Kidney (tissue), 14 donors: ENCODE measurements around the gene TRA2B. TPM values are rescaled to one million over a fixed set of nuclear protein-coding genes. Genes with fewer than 3 reads are reported as not detected.

Source experiments
- DNase-seq, 5 donors: peaks; one replicate each; pipeline ENCODE4 v3.0.0-alpha.2; 2013 to 2020
- FAIRE-seq: peaks from 2 replicates; lab custom pipeline; 2012; peaks lifted over from hg19 to GRCh38; lab: Jason Lieb, UNC
- H3K27ac ChIP-seq, 2 donors: one replicate each; pipeline ENCODE4 v1.7.0; 2013; ENCODE audit warnings: low read depth in 2 of 2, low read length in 2 of 2, inconsistent platforms in 1 of 2
- H3K27me3 ChIP-seq: one replicate; pipeline ENCODE4 v1.7.1; 2013; ENCODE audit warnings: low read length, inconsistent platforms; ENCODE audit not compliant: control insufficient read depth, insufficient read depth
- H3K36me3 ChIP-seq, 3 donors: one replicate each; pipeline versions ENCODE4 v1.7.0 to v1.7.1; 2013; ENCODE audit warnings: low read length in 3 of 3, control low read depth in 1 of 3, inconsistent platforms in 1 of 3; ENCODE audit not compliant: insufficient read depth in 3 of 3, control insufficient read depth in 2 of 3
- H3K4me1 ChIP-seq, 3 donors: one replicate each; pipeline versions ENCODE4 v1.7.0 to v1.7.1; 2013; ENCODE audit warnings: low read length in 3 of 3, inconsistent platforms in 1 of 3, low read depth in 1 of 3; ENCODE audit not compliant: control insufficient read depth in 2 of 3, insufficient read depth in 2 of 3
- H3K4me3 ChIP-seq, 3 donors: one replicate each; pipeline versions ENCODE4 v1.7.0 to v1.8.1; 2013; ENCODE audit warnings: low read length in 3 of 3, control low read depth in 1 of 3, inconsistent platforms in 1 of 3
- H3K9ac ChIP-seq, 3 donors: one replicate each; pipeline versions ENCODE4 v1.7.0 to v1.7.1; 2013; ENCODE audit warnings: low read length in 3 of 3, control low read depth in 1 of 3, inconsistent platforms in 1 of 3
- H3K9me3 ChIP-seq, 3 donors: one replicate each; pipeline versions ENCODE4 v1.7.0 to v1.7.1; 2013; ENCODE audit warnings: low read length in 3 of 3, control low read depth in 1 of 3, inconsistent platforms in 1 of 3; ENCODE audit not compliant: control insufficient read depth in 2 of 3, insufficient read depth in 1 of 3
- CTCF ChIP-seq: IDR thresholded peaks from 3 replicates; pipeline ENCODE4 v1.5.1; 2012; ENCODE audit warnings: mild to moderate bottlenecking, moderate library complexity, borderline replicate concordance; ENCODE audit not compliant: insufficient read depth; ENCODE audit errors: extremely low read depth
- intact Hi-C: fragments of 100-400 bp; cut with DNase I; formaldehyde crosslinking; loops from one replicate; pipeline ENCODE4 v1.11.1; 2022
- polyA plus RNA-seq: library from polyadenylated mRNA; stranded (reverse); fragments of 350-450 nt; fragmentation: Illumina TruSeq; extraction: RNeasy Lipid Tissue Mini Kit (QIAGEN cat#74804); gene quantifications from one replicate; pipeline ENCODE4 v1.2.3, GENCODE V29; 2014; ENCODE audit warnings: low read depth, low replicate concordance; ENCODE audit not compliant: insufficient read depth
- total RNA-seq: library from RNA; stranded (reverse); fragmentation: NEBNext Ultra II Directional; extraction: Animal tissue kit (Norgen Biotek cat#: 25700); gene quantifications from one replicate; pipeline ENCODE4 v1.2.1, GENCODE V29; 2021
- donor health status: control.
- donor health status: control.
- donor health status: control.
- donor health status: control.
- donor health status: control.
- donor health status: DM: yes; HTN: yes; CAD: no.
- donor health status: Normal renal cell carcinoma (clear cell type).

TRA2B gene
- total and polyA plus RNA-seq, 2 donors from 2014 or later, result 66.8 to 109 TPM

GRCh38 chr3:185976977-185977678 is 39.3 kb upstream of the TRA2B start:
- H3K9me3 ChIP-seq, result no peaks in the 10 kb centered on the region
- no peaks in the 10 kb centered on the region for H3K27me3 ChIP-seq
- peak; percentile 74 for TF ChIP-seq CTCF
- H3K36me3 ChIP-seq, result no peaks in the 10 kb centered on the region
- FAIRE-seq (no peak), DNase-seq (peak; percentile 64 to 88 (median 69))
- H3K4me3 ChIP-seq, result no peak overlapping the region
- intact Hi-C loops, result loop anchor here (10.0 kb wide), 1 partner anchor 638 kb away; the partner anchor contains the start of gene AHSG
- H3K27ac ChIP-seq, result no peak overlapping the region
- H3K9ac ChIP-seq, result no peak overlapping the region
- H3K4me1 ChIP-seq, result no peaks in the 10 kb centered on the region

- FAIRE-seq (no peak), DNase-seq (no peak)
- no peaks in the 10 kb centered on the region for H3K9me3 ChIP-seq
- H3K4me1 ChIP-seq, result no peaks in the 10 kb centered on the region
- H3K4me3 ChIP-seq, result no peak overlapping the region
- H3K9ac ChIP-seq, result no peak overlapping the region
- intact Hi-C loops, result loop anchor here (10.0 kb wide), 1 partner anchor 639 kb away; the partner anchor contains the start of gene AHSG
- TF ChIP-seq CTCF, result no peak
- no peak overlapping the region for H3K27ac ChIP-seq
- H3K27me3 ChIP-seq, result no peaks in the 10 kb centered on the region
- no peaks in the 10 kb centered on the region for H3K36me3 ChIP-seq
Observed at GRCh38 chr3:185976100-185976499, 38.3 kb upstream of the TRA2B start.

GRCh38 chr3:185971579-185971978 is 33.8 kb upstream of the TRA2B start:
- intact Hi-C loops, result loop anchor here (10.0 kb wide), 1 partner anchor 643 kb away; the partner anchor contains the start of gene AHSG
- no peaks in the 10 kb centered on the region for H3K27me3 ChIP-seq
- H3K9ac ChIP-seq, result no peak overlapping the region
- no peak overlapping the region for H3K4me3 ChIP-seq
- DNase-seq (no peak), FAIRE-seq (no peak)
- H3K9me3 ChIP-seq, result no peaks in the 10 kb centered on the region
- TF ChIP-seq CTCF, result no peak
- H3K4me1 ChIP-seq, result no peaks in the 10 kb centered on the region
- H3K27ac ChIP-seq, result no peak overlapping the region
- H3K36me3 ChIP-seq, result no peaks in the 10 kb centered on the region

GRCh38 chr3:185968168-185968567 is 30.4 kb upstream of the TRA2B start:
- H3K36me3 ChIP-seq, result no peaks in the 10 kb centered on the region
- peaks cover 0 to 2% (median 0%) of the 10 kb centered on the region in 3 donors for H3K9me3 ChIP-seq
- no peaks in the 10 kb centered on the region for H3K4me1 ChIP-seq
- DNase-seq, result no peak
- H3K4me3 ChIP-seq, result no peak overlapping the region
- no peaks in the 10 kb centered on the region for H3K27me3 ChIP-seq
- H3K9ac ChIP-seq, result no peak overlapping the region
- TF ChIP-seq CTCF, result no peak
- no peak for FAIRE-seq
- no peak overlapping the region for H3K27ac ChIP-seq
- intact Hi-C loops, result no loop called here
